ENCODE data around the gene TASP1. TPM values are rescaled to one million over a fixed set of nuclear protein-coding genes. Genes with fewer than 3 reads are reported as not detected.

TASP1 gene
- total RNA-seq, 4 donors from 2014 or later, result 1.7 to 4.2 (median 2.7) TPM

DNA sequence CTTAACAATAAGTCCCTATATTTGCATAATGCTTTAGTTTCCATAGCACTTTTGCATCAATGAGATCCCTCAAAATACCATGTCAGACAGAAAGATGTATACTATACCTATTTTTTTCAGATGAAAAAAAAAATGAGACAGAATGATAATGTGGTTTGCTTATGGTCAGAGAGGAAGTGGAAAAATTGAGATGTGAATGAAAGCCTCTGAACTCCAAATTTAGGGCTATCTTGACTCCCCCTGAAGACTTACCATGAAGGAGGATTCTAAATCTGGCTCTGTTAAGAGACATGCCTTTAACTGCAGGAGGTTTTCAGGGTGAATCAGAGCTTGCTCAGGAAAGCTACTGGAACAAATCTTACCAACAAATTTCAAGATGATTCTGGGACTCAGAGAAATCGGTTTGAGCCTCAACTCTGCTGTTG is 241.4 kb downstream of the TASP1 start:
- intact Hi-C loops (cut with DNase I; ENCODE audit: low total_unique reads) (no loop called here), in situ Hi-C loops (cut with MboI; ENCODE audit: low sequenced_read_pairs in 4 of 4) (no loop called here)
- Histone ChIP-seq H3K4me3 (no peak overlapping the region), H3K9me3 (no peaks in the 10 kb centered on the region), H3K36me3 (no peaks in the 10 kb centered on the region), H3K27ac (no peak overlapping the region), H3K4me1 (no peaks in the 10 kb centered on the region), H3K27me3 (no peaks in the 10 kb centered on the region)
- ATAC-seq (no peak), DNase-seq (no peak)
- TF ChIP-seq POLR2A (IDR thresholded peaks at IDR 0.05), result no peak
- TF ChIP-seq, protein P1, sequence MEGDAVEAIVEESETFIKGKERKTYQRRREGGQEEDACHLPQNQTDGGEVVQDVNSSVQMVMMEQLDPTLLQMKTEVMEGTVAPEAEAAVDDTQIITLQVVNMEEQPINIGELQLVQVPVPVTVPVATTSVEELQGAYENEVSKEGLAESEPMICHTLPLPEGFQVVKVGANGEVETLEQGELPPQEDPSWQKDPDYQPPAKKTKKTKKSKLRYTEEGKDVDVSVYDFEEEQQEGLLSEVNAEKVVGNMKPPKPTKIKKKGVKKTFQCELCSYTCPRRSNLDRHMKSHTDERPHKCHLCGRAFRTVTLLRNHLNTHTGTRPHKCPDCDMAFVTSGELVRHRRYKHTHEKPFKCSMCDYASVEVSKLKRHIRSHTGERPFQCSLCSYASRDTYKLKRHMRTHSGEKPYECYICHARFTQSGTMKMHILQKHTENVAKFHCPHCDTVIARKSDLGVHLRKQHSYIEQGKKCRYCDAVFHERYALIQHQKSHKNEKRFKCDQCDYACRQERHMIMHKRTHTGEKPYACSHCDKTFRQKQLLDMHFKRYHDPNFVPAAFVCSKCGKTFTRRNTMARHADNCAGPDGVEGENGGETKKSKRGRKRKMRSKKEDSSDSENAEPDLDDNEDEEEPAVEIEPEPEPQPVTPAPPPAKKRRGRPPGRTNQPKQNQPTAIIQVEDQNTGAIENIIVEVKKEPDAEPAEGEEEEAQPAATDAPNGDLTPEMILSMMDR (IDR thresholded peaks at IDR 0.05 in 4 of 5, conservative IDR thresholded peaks at IDR 0.05 in 1 of 5), result no peak

DNA sequence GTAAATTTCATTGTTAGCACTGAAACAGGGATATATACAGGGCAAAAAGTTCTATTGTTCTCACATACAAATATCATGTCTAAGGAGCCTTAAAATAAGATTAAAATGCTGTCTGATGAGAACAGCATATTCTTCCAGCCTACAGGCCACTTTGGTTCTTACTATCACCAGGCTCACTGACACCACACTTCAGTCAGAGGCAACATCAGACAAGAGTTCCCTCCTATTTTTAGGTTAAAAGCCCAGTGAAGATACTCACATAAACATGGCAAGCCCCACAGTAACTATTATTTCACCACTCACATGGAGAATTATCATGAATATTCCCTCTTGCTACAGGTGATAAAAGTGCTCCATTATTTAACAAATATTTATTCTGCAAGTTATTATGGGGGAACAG is 241.9 kb downstream of the TASP1 start:
- Histone ChIP-seq H3K4me3 (no peak overlapping the region), H3K36me3 (no peaks in the 10 kb centered on the region), H3K9me3 (no peaks in the 10 kb centered on the region), H3K4me1 (no peaks in the 10 kb centered on the region), H3K27ac (no peak overlapping the region), H3K27me3 (no peaks in the 10 kb centered on the region)
- DNase-seq (no peak), ATAC-seq (no peak)
- in situ Hi-C loops (cut with MboI; ENCODE audit: low sequenced_read_pairs in 4 of 4), result no loop called here
- no peak for TF ChIP-seq POLR2A (IDR thresholded peaks at IDR 0.05)
- TF ChIP-seq, protein P1 (IDR thresholded peaks at IDR 0.05 in 4 of 5, conservative IDR thresholded peaks at IDR 0.05 in 1 of 5), result no peak
- intact Hi-C loops (cut with DNase I; ENCODE audit: low total_unique reads), result no loop called here

DNA sequence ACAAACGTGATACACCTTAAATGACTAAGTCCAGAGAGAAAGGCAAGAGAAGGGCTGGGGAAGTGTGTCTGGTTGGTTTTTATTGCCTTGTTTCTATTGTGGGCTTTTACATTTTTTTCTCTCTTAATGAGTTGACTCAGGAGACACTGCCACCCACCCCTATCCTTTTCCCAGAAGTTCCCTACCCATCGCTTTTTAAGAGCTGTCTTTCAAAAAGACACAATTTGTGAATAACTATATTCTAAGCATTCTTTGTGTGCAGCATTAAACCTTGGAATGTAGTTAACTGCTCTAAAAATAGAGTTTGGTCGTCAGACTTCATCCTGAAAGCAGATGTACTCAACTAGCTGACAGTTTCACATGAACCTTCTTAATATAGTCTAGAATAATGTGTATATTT is 242.7 kb downstream of the TASP1 start:
- DNase-seq (no peak), ATAC-seq (no peak)
- TF ChIP-seq POLR2A (IDR thresholded peaks at IDR 0.05), result no peak
- TF ChIP-seq, protein P1 (IDR thresholded peaks at IDR 0.05 in 4 of 5, conservative IDR thresholded peaks at IDR 0.05 in 1 of 5), result no peak
- Histone ChIP-seq H3K27me3 (no peaks in the 10 kb centered on the region), H3K36me3 (no peaks in the 10 kb centered on the region), H3K4me1 (no peaks in the 10 kb centered on the region), H3K27ac (no peak overlapping the region), H3K4me3 (no peak overlapping the region), H3K9me3 (no peaks in the 10 kb centered on the region)
- in situ Hi-C loops (cut with MboI; ENCODE audit: low sequenced_read_pairs in 4 of 4) (no loop called here), intact Hi-C loops (cut with DNase I; ENCODE audit: low total_unique reads) (no loop called here)

DNA sequence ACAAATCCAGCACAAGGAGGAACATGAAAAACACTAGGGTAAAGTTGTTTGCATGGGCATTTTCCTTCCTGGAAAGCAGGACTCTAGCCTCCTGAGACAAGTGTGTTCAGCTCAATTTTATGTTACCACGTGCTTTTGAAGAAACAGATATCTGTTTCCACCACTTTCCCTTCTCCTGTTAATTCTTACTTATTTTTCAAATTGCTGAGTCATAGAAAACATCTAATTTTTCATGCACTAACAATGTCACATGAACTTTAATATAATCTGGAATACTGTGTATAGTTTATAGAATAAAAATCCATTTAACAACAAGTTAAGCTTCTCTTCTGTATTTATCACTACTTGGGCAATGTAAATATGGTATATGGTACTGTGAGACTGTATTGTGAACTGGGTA is 243.5 kb downstream of the TASP1 start:
- H3K27me3 ChIP-seq, result no peaks in the 10 kb centered on the region
- in situ Hi-C loops (cut with MboI; ENCODE audit: low sequenced_read_pairs in 4 of 4), result no loop called here
- ATAC-seq, result no peak
- H3K27ac ChIP-seq, result no peak overlapping the region
- no peak for TF ChIP-seq POLR2A (IDR thresholded peaks at IDR 0.05)
- TF ChIP-seq, protein P1 (IDR thresholded peaks at IDR 0.05 in 4 of 5, conservative IDR thresholded peaks at IDR 0.05 in 1 of 5), result no peak
- no peak for DNase-seq
- H3K9me3 ChIP-seq, result no peaks in the 10 kb centered on the region
- H3K4me3 ChIP-seq, result no peak overlapping the region
- intact Hi-C loops (cut with DNase I; ENCODE audit: low total_unique reads), result no loop called here
- H3K36me3 ChIP-seq, result no peaks in the 10 kb centered on the region
- H3K4me1 ChIP-seq, result no peaks in the 10 kb centered on the region

DNA sequence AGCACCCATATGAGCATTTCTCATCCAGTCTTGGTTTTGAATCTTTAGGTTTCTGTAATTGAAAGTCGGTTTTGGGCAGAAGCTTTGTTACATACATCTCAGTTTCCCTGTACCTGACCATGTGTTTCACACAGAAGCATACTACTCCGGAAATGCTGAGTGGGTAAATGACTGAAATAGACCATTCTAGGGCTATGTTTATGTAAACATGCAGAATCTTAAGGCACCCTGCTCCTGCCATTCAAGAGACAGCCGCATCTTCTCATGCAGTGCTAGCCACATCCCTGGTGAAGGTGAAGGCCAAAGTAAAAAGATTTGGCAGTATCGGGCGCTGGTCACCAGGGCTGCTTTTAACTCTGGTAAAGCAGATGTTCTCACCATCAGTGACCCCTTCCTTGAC is 246.3 kb downstream of the TASP1 start:
- no peaks in the 10 kb centered on the region for H3K9me3 ChIP-seq
- H3K4me1 ChIP-seq, result no peaks in the 10 kb centered on the region
- TF ChIP-seq, protein P1 (IDR thresholded peaks at IDR 0.05 in 4 of 5, conservative IDR thresholded peaks at IDR 0.05 in 1 of 5), result no peak
- no peak for TF ChIP-seq POLR2A (IDR thresholded peaks at IDR 0.05)
- intact Hi-C loops (cut with DNase I; ENCODE audit: low total_unique reads) (no loop called here), in situ Hi-C loops (cut with MboI; ENCODE audit: low sequenced_read_pairs in 4 of 4) (no loop called here)
- no peaks in the 10 kb centered on the region for H3K27me3 ChIP-seq
- no peaks in the 10 kb centered on the region for H3K36me3 ChIP-seq
- DNase-seq (no peak), ATAC-seq (no peak)
- H3K4me3 ChIP-seq, result no peak overlapping the region
- no peak overlapping the region for H3K27ac ChIP-seq

All from gastrocnemius medialis (tissue), 4 donors.